ENCODE data around the gene NAA40.

DNA sequence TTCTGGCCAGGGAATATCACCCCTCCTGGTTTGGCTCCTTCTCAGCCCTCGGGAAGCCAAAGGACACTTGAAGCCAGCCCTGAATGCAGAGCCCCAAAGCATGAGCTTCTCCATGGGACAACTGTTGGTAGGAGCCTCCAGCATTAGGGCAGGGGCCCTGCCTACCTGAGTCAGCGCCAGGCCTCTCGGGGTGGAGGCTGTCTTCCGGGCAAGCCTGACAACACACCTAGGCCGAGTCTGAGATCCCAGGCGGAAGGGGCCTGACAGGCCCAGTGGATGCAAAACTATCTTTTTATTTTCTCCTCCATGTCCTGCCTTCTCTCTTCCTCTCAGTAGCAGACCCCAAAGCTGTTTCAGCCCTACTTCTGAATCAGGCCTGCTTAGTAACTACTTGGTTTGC, 49.5 kb upstream of the NAA40 start:
- TF ChIP-seq, protein P1, sequence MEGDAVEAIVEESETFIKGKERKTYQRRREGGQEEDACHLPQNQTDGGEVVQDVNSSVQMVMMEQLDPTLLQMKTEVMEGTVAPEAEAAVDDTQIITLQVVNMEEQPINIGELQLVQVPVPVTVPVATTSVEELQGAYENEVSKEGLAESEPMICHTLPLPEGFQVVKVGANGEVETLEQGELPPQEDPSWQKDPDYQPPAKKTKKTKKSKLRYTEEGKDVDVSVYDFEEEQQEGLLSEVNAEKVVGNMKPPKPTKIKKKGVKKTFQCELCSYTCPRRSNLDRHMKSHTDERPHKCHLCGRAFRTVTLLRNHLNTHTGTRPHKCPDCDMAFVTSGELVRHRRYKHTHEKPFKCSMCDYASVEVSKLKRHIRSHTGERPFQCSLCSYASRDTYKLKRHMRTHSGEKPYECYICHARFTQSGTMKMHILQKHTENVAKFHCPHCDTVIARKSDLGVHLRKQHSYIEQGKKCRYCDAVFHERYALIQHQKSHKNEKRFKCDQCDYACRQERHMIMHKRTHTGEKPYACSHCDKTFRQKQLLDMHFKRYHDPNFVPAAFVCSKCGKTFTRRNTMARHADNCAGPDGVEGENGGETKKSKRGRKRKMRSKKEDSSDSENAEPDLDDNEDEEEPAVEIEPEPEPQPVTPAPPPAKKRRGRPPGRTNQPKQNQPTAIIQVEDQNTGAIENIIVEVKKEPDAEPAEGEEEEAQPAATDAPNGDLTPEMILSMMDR (IDR thresholded peaks at IDR 0.05; ENCODE audit: insufficient read depth, low read depth, low read length) = no peak
- no peak for TF ChIP-seq EZH2 (IDR thresholded peaks at IDR 0.05; ENCODE audit: insufficient read depth, low read length)
